HepG2 (cell line): Measurements from ENCODE around the gene NEK8. TPM values are rescaled to one million over a fixed set of nuclear protein-coding genes. Genes with fewer than 3 reads are reported as not detected.

Source experiments
- ATAD3A ChIP-seq: sonication (generic); formaldehyde crosslinking; IDR thresholded peaks from 2 replicates; pipeline ENCODE4 v1.4.0; 2020; ENCODE audit warnings: missing genetic modification reagents
- BHLHE40 ChIP-seq: IDR thresholded peaks from 2 replicates; pipeline ENCODE4 v1.6.1; 2011; ENCODE audit warnings: low read length, improper control_type of control experiment
- CBX5 ChIP-seq: sonication (generic); formaldehyde crosslinking; IDR thresholded peaks from 2 replicates; pipeline ENCODE4 v1.4.0; 2020; ENCODE audit warnings: missing genetic modification reagents, borderline replicate concordance
- FOXA3 ChIP-seq: IDR thresholded peaks from 2 replicates; pipeline ENCODE4 v1.6.1; 2016; ENCODE audit warnings: missing genetic modification reagents, missing compliant biosample characterization
- FOXK1 ChIP-seq: sonication (generic); formaldehyde crosslinking; IDR thresholded peaks from 2 replicates; pipeline ENCODE4 v1.4.0; 2020; ENCODE audit warnings: low read depth, missing genetic modification reagents, borderline replicate concordance
- FOXO1 ChIP-seq: sonication (generic); formaldehyde crosslinking; IDR thresholded peaks from 2 replicates; pipeline ENCODE4 v1.4.0; 2020; ENCODE audit warnings: missing genetic modification reagents
- KAT8 ChIP-seq: IDR thresholded peaks from 2 replicates; pipeline ENCODE4 v1.6.1; 2016; ENCODE audit warnings: missing genetic modification reagents, missing compliant biosample characterization
- KLF16 ChIP-seq, 2 experiments: sonication (generic) in 1 of 2; formaldehyde crosslinking in 1 of 2; IDR thresholded peaks; 2 replicates each; pipeline versions ENCODE4 v1.6.1 to v1.8.0; 2016 to 2023; ENCODE audit warnings: missing genetic modification reagents in 2 of 2, missing compliant biosample characterization in 1 of 2
- KMT2B ChIP-seq: IDR thresholded peaks from 2 replicates; pipeline ENCODE4 v1.6.1; 2016; ENCODE audit warnings: missing genetic modification reagents, missing compliant biosample characterization
- MATR3 ChIP-seq: sonication (generic); formaldehyde crosslinking; IDR thresholded peaks from 2 replicates; pipeline ENCODE4 v1.4.0; 2020; ENCODE audit warnings: missing genetic modification reagents
- MAZ ChIP-seq, 2 experiments: sonication (generic) in 1 of 2; formaldehyde crosslinking in 1 of 2; IDR thresholded peaks; 2 replicates each; pipeline versions ENCODE4 v1.5.0 to v1.6.1; 2012 to 2020; ENCODE audit warnings: low read depth in 2 of 2, mild to moderate bottlenecking in 2 of 2, borderline replicate concordance in 1 of 2, improper control_type of control experiment in 1 of 2, low read length in 1 of 2, missing genetic modification reagents in 1 of 2, moderate library complexity in 1 of 2
- MED1 ChIP-seq: sonication (generic); formaldehyde crosslinking; IDR thresholded peaks from 2 replicates; pipeline ENCODE4 v1.4.0; 2020; ENCODE audit warnings: missing genetic modification reagents
- MIER2 ChIP-seq: IDR thresholded peaks from 2 replicates; pipeline ENCODE4 v1.6.1; 2016; ENCODE audit warnings: missing biosample characterization, missing genetic modification reagents
- NFKBIZ ChIP-seq: IDR thresholded peaks from 2 replicates; pipeline ENCODE4 v1.6.1; 2018; ENCODE audit warnings: missing genetic modification reagents, missing compliant biosample characterization
- PCBP1 ChIP-seq: fragments of 200-400 bp; formaldehyde crosslinking; IDR thresholded peaks from 2 replicates; pipeline ENCODE4 v1.6.1; 2017; ENCODE audit warnings: mild to moderate bottlenecking, low read depth, low read length, borderline replicate concordance
- PPARG ChIP-seq: conservative IDR thresholded peaks from 2 replicates; pipeline ENCODE4 v1.6.1; 2016; ENCODE audit warnings: missing biosample characterization, missing genetic modification reagents
- RAD21 ChIP-seq: fragments of 450-650 bp; formaldehyde crosslinking; IDR thresholded peaks from 2 replicates; pipeline ENCODE4 v1.5.0; 2020; ENCODE audit warnings: mild to moderate bottlenecking
- SAP130 ChIP-seq: IDR thresholded peaks from 2 replicates; pipeline ENCODE4 v1.6.1; 2016; ENCODE audit warnings: low read depth
- SP1 ChIP-seq, 2 experiments: fragments of 450-650 bp in 1 of 2; sonication (generic) in 1 of 2; formaldehyde crosslinking in 1 of 2; IDR thresholded peaks; 2 replicates each; pipeline versions ENCODE4 v1.4.0 to v1.6.1; 2016 to 2020; ENCODE audit warnings: missing genetic modification reagents in 1 of 2
- STAG1 ChIP-seq: sonication (generic); formaldehyde crosslinking; IDR thresholded peaks from 2 replicates; pipeline ENCODE4 v1.4.0; 2020; ENCODE audit warnings: missing genetic modification reagents
- YY1 ChIP-seq: IDR thresholded peaks from 2 replicates; pipeline ENCODE4 v1.6.1; 2011; ENCODE audit warnings: low read length, low read depth, moderate library complexity, mild to moderate bottlenecking; ENCODE audit not compliant: insufficient read depth, insufficient replicate concordance
- ZMYM4 ChIP-seq: sonication (generic); formaldehyde crosslinking; IDR thresholded peaks from 2 replicates; pipeline ENCODE4 v1.8.1; 2023; ENCODE audit warnings: mild to moderate bottlenecking, missing genetic modification reagents
- ZNF354B ChIP-seq: sonication (generic); formaldehyde crosslinking; IDR thresholded peaks from 2 replicates; pipeline ENCODE4 v1.8.0; 2022; ENCODE audit warnings: mild to moderate bottlenecking, missing genetic modification reagents
- ZNF513 ChIP-seq: sonication (generic); formaldehyde crosslinking; conservative IDR thresholded peaks from 2 replicates; pipeline ENCODE4 v1.5.0; 2020; ENCODE audit warnings: missing genetic modification reagents
- ZNF691 ChIP-seq: sonication (generic); formaldehyde crosslinking; IDR thresholded peaks from 2 replicates; pipeline ENCODE4 v1.4.0; 2020; ENCODE audit warnings: missing genetic modification reagents, low read depth, mild to moderate bottlenecking, borderline replicate concordance
- polyA plus RNA-seq, 8 experiments: library from polyadenylated mRNA; depleted of rRNA in 3 of 8; stranded (reverse) in 7 of 8; unstranded in 1 of 8; fragments of >200 nt; fragmentation: Illumina TruSeq in 4 of 8; extraction: Trizol in 4 of 8; gene quantifications; 2 replicates each; pipeline versions ENCODE4 v1.2.1 to v1.2.3, GENCODE V29; 2011 to 2016; ENCODE audit warnings: low read depth in 4 of 8, missing spikeins in 1 of 8, mixed read lengths in 1 of 8; ENCODE audit not compliant: insufficient read depth in 1 of 8
- total RNA-seq, 5 experiments: library from RNA; depleted of rRNA; stranded (reverse); fragments of >200 nt; fragmentation: Illumina TruSeq; extraction: Trizol; gene quantifications; 2 replicates each; pipeline ENCODE4 v1.2.3, GENCODE V29; 2016; ENCODE audit warnings: low read depth in 1 of 5
- TF ChIP-seq, protein P1 (sequence below): sonication (generic); formaldehyde crosslinking; IDR thresholded peaks from 2 replicates; pipeline ENCODE4 v1.4.0; 2020; ENCODE audit warnings: missing genetic modification reagents
- TF ChIP-seq, protein P2 (sequence below): IDR thresholded peaks from 2 replicates; pipeline ENCODE4 v1.6.1; 2012; ENCODE audit warnings: inconsistent platforms

NEK8 gene
- total and polyA plus RNA-seq, 2 of the 13 experiments (the other 11 are each of a cell fraction or from before 2014, with no cell fraction given), result 5.8 to 13.5 TPM

DNA sequence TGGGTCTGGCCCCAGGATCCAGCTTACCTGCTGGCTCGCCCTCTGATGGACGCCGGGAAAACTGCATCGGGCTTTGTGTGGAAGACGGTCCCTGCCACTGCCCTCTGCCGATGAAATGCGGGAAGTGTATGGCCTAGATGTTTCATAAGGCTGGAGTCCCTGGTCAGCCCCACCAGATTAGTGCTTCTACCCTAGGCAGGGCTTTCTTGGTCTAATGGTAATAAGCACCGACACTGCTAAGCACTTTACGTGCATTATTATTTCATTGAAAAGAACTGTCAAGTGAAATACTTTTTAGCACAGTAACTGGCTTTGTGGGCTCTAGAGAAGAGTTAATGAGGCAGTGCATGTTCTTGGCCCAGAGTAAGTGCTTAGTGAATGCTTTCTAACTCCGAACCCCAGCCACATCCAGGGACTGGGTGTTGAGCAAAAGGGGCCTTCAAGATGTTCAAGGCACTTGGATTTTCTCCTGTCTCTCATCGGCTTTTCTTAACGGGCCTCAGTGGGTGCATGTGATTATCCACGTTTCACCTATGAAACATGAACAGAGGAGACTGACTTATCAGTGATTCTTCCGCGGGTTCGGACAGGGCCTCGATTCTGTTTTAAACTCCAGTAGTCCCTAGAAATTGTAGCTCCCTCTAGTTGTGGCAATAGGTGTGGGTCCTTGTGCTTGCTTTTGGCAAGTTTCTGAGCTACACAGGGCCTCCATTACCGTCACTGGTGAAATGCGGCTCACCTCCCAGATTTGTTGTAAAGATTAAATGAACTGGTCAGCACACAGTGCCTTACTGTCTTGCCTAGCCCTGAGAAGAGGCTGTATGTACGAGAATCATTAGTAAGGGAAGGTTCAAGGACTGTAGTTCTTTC, 21.8 kb downstream of the NEK8 start (continued):
- no peak for TF ChIP-seq MATR3 (CRISPR knock-in tag)
- TF ChIP-seq SP1 (IDR thresholded peaks at IDR 0.05), result no peak
- TF ChIP-seq SP1 (CRISPR knock-in tag; IDR thresholded peaks at IDR 0.05), result no peak; the same call in 1 of the 2 replicates
- TF ChIP-seq ZNF354B (CRISPR knock-in tag), result no peak
- TF ChIP-seq YY1, result peak; percentile 68
- TF ChIP-seq, protein P1, sequence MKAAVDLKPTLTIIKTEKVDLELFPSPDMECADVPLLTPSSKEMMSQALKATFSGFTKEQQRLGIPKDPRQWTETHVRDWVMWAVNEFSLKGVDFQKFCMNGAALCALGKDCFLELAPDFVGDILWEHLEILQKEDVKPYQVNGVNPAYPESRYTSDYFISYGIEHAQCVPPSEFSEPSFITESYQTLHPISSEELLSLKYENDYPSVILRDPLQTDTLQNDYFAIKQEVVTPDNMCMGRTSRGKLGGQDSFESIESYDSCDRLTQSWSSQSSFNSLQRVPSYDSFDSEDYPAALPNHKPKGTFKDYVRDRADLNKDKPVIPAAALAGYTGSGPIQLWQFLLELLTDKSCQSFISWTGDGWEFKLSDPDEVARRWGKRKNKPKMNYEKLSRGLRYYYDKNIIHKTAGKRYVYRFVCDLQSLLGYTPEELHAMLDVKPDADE (CRISPR knock-in tag), result no peak
- no peak; the same call in 1 of the 2 replicates for TF ChIP-seq MAZ (IDR thresholded peaks at IDR 0.05; ENCODE audit: borderline replicate concordance, low read depth, low read length)
- no peak for TF ChIP-seq MAZ (CRISPR knock-in tag; IDR thresholded peaks at IDR 0.05; ENCODE audit: low read depth)
- no peak for TF ChIP-seq ATAD3A (CRISPR knock-in tag)
- peak; percentile 47; the same call in 1 of the 2 replicates for TF ChIP-seq ZMYM4
- TF ChIP-seq PCBP1, result no peak
- peak in 1 of 2 experiments; percentile 43; a peak in 1 of 4 replicates for TF ChIP-seq KLF16 (CRISPR knock-in tag; IDR thresholded peaks at IDR 0.05)
- peak; percentile 54 for TF ChIP-seq PPARG (CRISPR knock-in tag)
- TF ChIP-seq RAD21 (CRISPR knock-in tag), result peak; percentile 95
- peak; percentile 80 for TF ChIP-seq STAG1 (CRISPR knock-in tag)
- TF ChIP-seq FOXK1 (CRISPR knock-in tag), result no peak
- no peak for TF ChIP-seq BHLHE40
- TF ChIP-seq NFKBIZ (CRISPR knock-in tag), result no peak
- TF ChIP-seq FOXA3 (CRISPR knock-in tag), result peak; percentile 39
- TF ChIP-seq ZNF691, result 0 out of 2 replicates have a peak, but pooled peaks have one; percentile 44
- no peak for TF ChIP-seq ZNF513 (CRISPR knock-in tag)
- TF ChIP-seq, protein P2, sequence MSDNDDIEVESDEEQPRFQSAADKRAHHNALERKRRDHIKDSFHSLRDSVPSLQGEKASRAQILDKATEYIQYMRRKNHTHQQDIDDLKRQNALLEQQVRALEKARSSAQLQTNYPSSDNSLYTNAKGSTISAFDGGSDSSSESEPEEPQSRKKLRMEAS, result 0 out of 2 replicates have a peak, but pooled peaks have one; percentile 37
- peak; percentile 50; the same call in 1 of the 2 replicates for TF ChIP-seq KAT8 (CRISPR knock-in tag)
- TF ChIP-seq CBX5 (CRISPR knock-in tag), result peak; percentile 73; the same call in 1 of the 2 replicates
- TF ChIP-seq SAP130 (CRISPR knock-in tag), result peak; percentile 74
- peak; percentile 54; the same call in 1 of the 2 replicates for TF ChIP-seq MIER2 (CRISPR knock-in tag)
- peak; percentile 59; the same call in 1 of the 2 replicates for TF ChIP-seq FOXO1
- TF ChIP-seq MED1, result peak; percentile 63
- TF ChIP-seq KMT2B, result 0 out of 2 replicates have a peak, but pooled peaks have one; percentile 43
